AG04450 (cell line): Measurements from ENCODE around the gene GPR15. TPM values are rescaled to one million over a fixed set of nuclear protein-coding genes. Genes with fewer than 3 reads are reported as not detected.

Experiments
- CTCF ChIA-PET: fragments of 300-600, 350-600 bp; formaldehyde crosslinking; extraction: SDS; loops from one replicate; lab custom pipeline; 2022; ENCODE audit warnings: antibody characterized with exemption, inconsistent platforms; lab: Charles Lee
- POLR2A ChIA-PET: fragments of 350-600 bp; formaldehyde crosslinking; extraction: SDS; loops from one replicate; lab custom pipeline; 2021; ENCODE audit warnings: antibody characterized with exemption, inconsistent platforms; lab: Yijun Ruan, JAX
- DNase-seq: peaks from one replicate; pipeline ENCODE4 v3.0.0-alpha.2; 2011; ENCODE audit warnings: low read depth, low spot score
- H3K27ac ChIP-seq: one replicate; pipeline ENCODE4 v1.5.1; 2012; ENCODE audit warnings: low read depth, low read length, control low read depth
- H3K27me3 ChIP-seq: one replicate; pipeline ENCODE4 v1.6.0; 2012; ENCODE audit warnings: low read length; ENCODE audit not compliant: control insufficient read depth, insufficient read depth
- H3K4me3 ChIP-seq: 2 replicates; pipeline ENCODE4 v1.5.1; 2011; ENCODE audit warnings: mild to moderate bottlenecking, low read depth, low read length, control low read depth
- H3K9me3 ChIP-seq: 2 replicates; pipeline ENCODE4 v1.5.1; 2012; ENCODE audit warnings: low read length; ENCODE audit not compliant: control insufficient read depth, insufficient read depth
- polyA plus RNA-seq: library from polyadenylated mRNA; depleted of rRNA; stranded (reverse); fragments of >200 nt; gene quantifications from 2 replicates; pipeline ENCODE4 v1.2.3, GENCODE V29; 2011
- TF ChIP-seq, protein P1 (sequence below): IDR thresholded peaks from 2 replicates; pipeline ENCODE4 v1.5.1; 2011; ENCODE audit warnings: low read depth, low read length, control low read depth, inconsistent platforms

The GPR15 gene
- polyA plus RNA-seq, 1 experiment: not detected

- no peak overlapping the region for H3K4me3 ChIP-seq
- TF ChIP-seq, protein P1, sequence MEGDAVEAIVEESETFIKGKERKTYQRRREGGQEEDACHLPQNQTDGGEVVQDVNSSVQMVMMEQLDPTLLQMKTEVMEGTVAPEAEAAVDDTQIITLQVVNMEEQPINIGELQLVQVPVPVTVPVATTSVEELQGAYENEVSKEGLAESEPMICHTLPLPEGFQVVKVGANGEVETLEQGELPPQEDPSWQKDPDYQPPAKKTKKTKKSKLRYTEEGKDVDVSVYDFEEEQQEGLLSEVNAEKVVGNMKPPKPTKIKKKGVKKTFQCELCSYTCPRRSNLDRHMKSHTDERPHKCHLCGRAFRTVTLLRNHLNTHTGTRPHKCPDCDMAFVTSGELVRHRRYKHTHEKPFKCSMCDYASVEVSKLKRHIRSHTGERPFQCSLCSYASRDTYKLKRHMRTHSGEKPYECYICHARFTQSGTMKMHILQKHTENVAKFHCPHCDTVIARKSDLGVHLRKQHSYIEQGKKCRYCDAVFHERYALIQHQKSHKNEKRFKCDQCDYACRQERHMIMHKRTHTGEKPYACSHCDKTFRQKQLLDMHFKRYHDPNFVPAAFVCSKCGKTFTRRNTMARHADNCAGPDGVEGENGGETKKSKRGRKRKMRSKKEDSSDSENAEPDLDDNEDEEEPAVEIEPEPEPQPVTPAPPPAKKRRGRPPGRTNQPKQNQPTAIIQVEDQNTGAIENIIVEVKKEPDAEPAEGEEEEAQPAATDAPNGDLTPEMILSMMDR: no peak
- peaks cover 6% of the 10 kb centered on the region for H3K27me3 ChIP-seq
- H3K27ac ChIP-seq: no peak overlapping the region
- H3K9me3 ChIP-seq: peaks cover 4% of the 10 kb centered on the region; the same call in 1 of the 2 replicates
- POLR2A ChIA-PET: no interaction called here
- DNase-seq: no peak
- CTCF ChIA-PET: no interaction called here
These were observed 3.0 kb downstream of the GPR15 start for GRCh38 chr3:98534734-98535133.

GRCh38 chr3:98536456-98537017 lies 4.8 kb downstream of the GPR15 start:
- ChIA-PET CTCF (interaction anchor here (1.1 to 1.3 kb wide), 2 partner anchors 12 to 206 kb away, joined by 3 read pairs; no protein-coding TSS in a partner anchor), POLR2A (no interaction called here)
- no peak for DNase-seq
- Histone ChIP-seq H3K27me3 (peaks cover 6% of the 10 kb centered on the region), H3K27ac (no peak overlapping the region), H3K9me3 (peaks cover 4% of the 10 kb centered on the region; the same call in 1 of the 2 replicates), H3K4me3 (no peak overlapping the region)
- TF ChIP-seq, protein P1: no peak

DNA sequence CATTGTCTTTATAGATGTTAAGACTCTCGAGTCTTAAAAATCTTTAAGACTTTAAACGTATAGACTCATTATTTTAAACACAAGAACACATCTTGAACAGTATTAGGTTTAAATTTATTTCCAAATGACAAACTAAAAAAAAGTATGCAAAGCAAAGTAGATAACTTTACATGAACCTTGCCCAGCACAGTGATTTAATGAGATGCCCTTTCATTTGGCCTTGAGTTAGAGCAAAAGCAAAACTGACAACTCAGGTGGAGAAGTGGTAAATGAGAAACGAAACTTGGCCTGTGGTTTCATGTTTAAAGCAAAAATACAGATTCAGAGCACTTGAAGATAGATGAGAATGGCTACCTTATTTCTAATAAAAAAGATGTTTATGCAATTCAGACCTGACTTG lies 8.6 kb downstream of the GPR15 start:
- Histone ChIP-seq H3K27me3 (no peaks in the 10 kb centered on the region), H3K9me3 (peaks cover 4% of the 10 kb centered on the region; the same call in 1 of the 2 replicates), H3K4me3 (no peak overlapping the region), H3K27ac (no peak overlapping the region)
- no peak for DNase-seq
- TF ChIP-seq, protein P1: no peak
- CTCF ChIA-PET: interaction anchor here (0.6 kb wide), 1 partner anchor 483 kb away, joined by 4 read pairs; no protein-coding TSS in a partner anchor
- POLR2A ChIA-PET: no interaction called here

- Histone ChIP-seq H3K9me3 (peaks cover 4% of the 10 kb centered on the region; the same call in 1 of the 2 replicates), H3K27ac (no peak overlapping the region), H3K27me3 (no peaks in the 10 kb centered on the region), H3K4me3 (no peak overlapping the region)
- DNase-seq: no peak
- ChIA-PET POLR2A (no interaction called here), CTCF (no interaction called here)
- TF ChIP-seq, protein P1: no peak
These were observed 9.9 kb downstream of the GPR15 start for GRCh38 chr3:98541695-98542094.

DNA sequence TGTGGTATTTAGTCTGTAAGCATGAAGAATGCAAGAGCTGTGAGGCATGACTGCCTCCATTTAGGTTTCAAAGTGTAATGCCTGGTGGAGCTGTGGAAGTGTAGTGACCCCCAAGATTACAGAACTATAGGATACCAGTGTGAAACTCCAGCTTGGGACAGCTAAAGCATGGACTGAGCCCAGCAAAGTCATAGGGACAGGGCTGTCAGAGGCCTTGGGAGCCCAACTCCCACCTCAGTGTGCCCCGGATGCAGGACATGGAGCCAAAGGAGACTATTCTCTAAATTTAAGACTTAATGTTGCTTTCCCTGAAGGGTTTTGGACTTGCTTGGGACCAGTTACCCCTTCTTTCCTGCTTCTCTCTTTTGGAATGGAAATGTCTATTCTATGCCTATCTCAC lies 10.8 kb downstream of the GPR15 start:
- Histone ChIP-seq H3K27ac (no peak overlapping the region), H3K4me3 (no peak overlapping the region), H3K27me3 (no peaks in the 10 kb centered on the region), H3K9me3 (peaks cover 4% of the 10 kb centered on the region; the same call in 1 of the 2 replicates)
- no peak for DNase-seq
- TF ChIP-seq, protein P1: no peak
- ChIA-PET POLR2A (no interaction called here), CTCF (no interaction called here)
